ENCODE results near the gene SERINC1. TPM values are rescaled to one million over a fixed set of nuclear protein-coding genes. Genes with fewer than 3 reads are reported as not detected.

SERINC1 gene
- total RNA-seq, 3 donors from 2014 or later: 198 to 375 (median 242) TPM

DNA sequence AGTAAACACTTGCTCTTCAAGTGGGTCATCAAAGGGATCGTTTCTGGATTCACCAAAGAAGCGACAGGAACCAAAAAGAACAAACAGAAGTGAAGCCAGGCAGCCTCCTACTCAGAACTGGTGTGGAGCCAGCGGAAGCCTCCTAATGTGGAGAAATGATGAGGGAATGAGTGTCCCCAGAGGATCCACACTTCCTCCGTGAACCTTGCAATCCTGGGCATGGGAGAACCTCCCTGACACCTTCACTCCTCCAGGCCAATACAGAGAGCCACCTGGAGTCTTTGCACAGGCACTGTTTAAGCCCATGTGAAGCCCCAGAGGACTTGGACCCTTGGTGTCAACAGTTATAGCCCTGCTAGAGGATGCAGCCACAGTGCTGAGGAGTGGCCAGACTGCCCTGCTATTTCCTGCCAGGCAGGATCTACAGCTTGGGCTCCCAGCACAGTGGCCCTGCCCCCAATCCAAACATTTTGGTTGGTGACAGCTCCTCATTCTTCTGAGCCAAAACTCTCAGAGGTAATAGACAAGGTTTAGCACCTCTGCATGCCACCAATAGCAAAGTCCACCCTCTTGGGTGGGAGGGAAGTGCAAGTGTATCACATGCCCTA lies 23.2 kb upstream of the SERINC1 start:
- peaks cover 0 to 14% of the 10 kb centered on the region in 2 donors for H3K9me3 ChIP-seq
- intact Hi-C loops (cut with DNase I; ENCODE audit: low total_unique reads): no loop called here
- peak in 1 of 2 donors; percentile 64 for DNase-seq (ENCODE audit: low spot score in 2 of 2)
- TF ChIP-seq POLR2A (IDR thresholded peaks at IDR 0.05) (no peak), POLR2AphosphoS5 (IDR thresholded peaks at IDR 0.05) (no peak)
- TF ChIP-seq, protein P1, sequence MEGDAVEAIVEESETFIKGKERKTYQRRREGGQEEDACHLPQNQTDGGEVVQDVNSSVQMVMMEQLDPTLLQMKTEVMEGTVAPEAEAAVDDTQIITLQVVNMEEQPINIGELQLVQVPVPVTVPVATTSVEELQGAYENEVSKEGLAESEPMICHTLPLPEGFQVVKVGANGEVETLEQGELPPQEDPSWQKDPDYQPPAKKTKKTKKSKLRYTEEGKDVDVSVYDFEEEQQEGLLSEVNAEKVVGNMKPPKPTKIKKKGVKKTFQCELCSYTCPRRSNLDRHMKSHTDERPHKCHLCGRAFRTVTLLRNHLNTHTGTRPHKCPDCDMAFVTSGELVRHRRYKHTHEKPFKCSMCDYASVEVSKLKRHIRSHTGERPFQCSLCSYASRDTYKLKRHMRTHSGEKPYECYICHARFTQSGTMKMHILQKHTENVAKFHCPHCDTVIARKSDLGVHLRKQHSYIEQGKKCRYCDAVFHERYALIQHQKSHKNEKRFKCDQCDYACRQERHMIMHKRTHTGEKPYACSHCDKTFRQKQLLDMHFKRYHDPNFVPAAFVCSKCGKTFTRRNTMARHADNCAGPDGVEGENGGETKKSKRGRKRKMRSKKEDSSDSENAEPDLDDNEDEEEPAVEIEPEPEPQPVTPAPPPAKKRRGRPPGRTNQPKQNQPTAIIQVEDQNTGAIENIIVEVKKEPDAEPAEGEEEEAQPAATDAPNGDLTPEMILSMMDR (IDR thresholded peaks at IDR 0.05): no peak
- peak overlapping the region in 1 of 2 donors; percentile 45 for H3K27ac ChIP-seq
- no peaks in the 10 kb centered on the region for H3K36me3 ChIP-seq
- H3K4me1 ChIP-seq: no peaks in the 10 kb centered on the region
- no peaks in the 10 kb centered on the region for H3K27me3 ChIP-seq
- no peak overlapping the region for H3K4me3 ChIP-seq

DNA sequence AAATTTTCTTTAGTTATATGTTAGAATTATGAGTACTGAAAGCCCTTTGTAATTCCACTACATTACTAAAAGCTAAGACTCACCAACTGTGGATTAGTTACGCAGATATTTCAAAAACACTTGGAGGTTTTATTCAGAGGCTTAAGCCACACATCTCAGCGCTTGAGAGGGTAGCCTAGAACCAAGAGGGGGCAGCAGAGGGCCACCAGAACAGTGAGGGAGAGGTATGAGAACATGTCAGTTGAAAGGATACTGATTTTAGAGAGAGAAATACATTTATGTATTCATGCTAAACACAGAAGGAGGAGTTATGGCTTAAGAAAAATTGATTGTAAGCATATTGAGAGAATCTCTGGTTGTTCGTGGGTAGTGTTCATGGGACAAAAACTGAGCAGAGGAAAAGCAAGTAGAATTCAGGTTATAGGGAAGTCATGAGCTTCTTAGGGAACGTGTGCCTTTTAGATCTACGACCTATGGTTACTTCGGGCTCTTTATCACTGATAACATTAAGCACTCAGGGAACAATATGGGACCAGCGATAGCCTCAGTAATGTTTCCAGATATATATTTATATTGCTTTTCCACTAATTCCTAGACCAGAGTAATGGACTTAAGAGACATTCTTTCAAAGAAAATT lies 20.4 kb upstream of the SERINC1 start:
- Histone ChIP-seq H3K27ac (no peak overlapping the region), H3K4me1 (no peaks in the 10 kb centered on the region), H3K36me3 (no peaks in the 10 kb centered on the region), H3K4me3 (no peak overlapping the region), H3K27me3 (no peaks in the 10 kb centered on the region), H3K9me3 (no peaks in the 10 kb centered on the region)
- TF ChIP-seq POLR2A (IDR thresholded peaks at IDR 0.05) (no peak), POLR2AphosphoS5 (IDR thresholded peaks at IDR 0.05) (no peak)
- TF ChIP-seq, protein P1 (IDR thresholded peaks at IDR 0.05): peak; percentile 27 to 74 (median 64)
- peak; percentile 48 to 63 for DNase-seq (ENCODE audit: low spot score in 2 of 2)
- intact Hi-C loops (cut with DNase I; ENCODE audit: low total_unique reads): no loop called here

DNA sequence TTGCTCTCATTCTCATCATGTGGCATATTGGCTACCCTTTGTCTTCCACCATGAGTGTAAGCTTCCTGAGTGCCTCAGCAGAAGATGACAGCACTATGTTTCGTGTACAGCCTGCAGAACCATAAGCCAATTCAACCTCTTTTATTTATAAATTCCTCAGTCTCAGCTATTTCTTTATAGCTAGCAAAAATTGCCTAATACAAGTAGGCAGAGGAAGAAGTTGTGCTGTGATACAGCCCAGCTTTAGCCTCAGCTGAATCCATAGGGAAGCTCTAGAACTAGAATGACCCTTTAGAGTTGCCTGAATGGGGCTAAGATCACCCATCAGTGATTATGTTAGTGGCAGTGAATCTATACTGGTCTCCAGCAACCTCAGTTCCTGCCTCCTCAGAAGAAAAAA lies 19.0 kb upstream of the SERINC1 start:
- Histone ChIP-seq H3K27me3 (no peaks in the 10 kb centered on the region), H3K4me3 (no peak overlapping the region), H3K27ac (no peak overlapping the region), H3K4me1 (no peaks in the 10 kb centered on the region), H3K9me3 (no peaks in the 10 kb centered on the region), H3K36me3 (no peaks in the 10 kb centered on the region)
- TF ChIP-seq POLR2AphosphoS5 (IDR thresholded peaks at IDR 0.05): no peak
- TF ChIP-seq, protein P1 (IDR thresholded peaks at IDR 0.05): no peak
- TF ChIP-seq POLR2A (IDR thresholded peaks at IDR 0.05): no peak
- no peak for DNase-seq (ENCODE audit: low spot score in 2 of 2)
- intact Hi-C loops (cut with DNase I; ENCODE audit: low total_unique reads): no loop called here

DNA sequence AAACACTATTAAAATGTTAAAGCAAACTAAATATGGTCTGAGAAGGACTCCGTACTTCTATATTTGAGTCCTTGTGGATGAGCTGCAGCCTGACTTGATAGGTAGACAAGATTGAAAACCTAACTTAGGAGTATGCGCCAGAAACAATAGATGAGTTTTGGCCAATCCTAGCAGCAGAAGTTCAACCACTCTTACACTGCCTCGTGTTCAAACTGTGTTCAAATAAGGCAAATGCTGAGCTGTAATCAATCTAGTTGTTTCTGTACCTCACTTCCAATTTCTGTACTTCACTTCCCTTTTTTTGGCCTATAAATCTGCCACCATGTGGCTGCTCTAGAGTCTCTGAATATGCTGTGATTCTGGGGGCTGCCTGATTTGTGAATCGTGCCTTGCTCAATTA lies 13.2 kb upstream of the SERINC1 start:
- TF ChIP-seq POLR2A (IDR thresholded peaks at IDR 0.05): no peak
- TF ChIP-seq POLR2AphosphoS5 (IDR thresholded peaks at IDR 0.05): no peak
- TF ChIP-seq, protein P1 (IDR thresholded peaks at IDR 0.05): no peak
- DNase-seq (ENCODE audit: low spot score in 2 of 2): no peak
- Histone ChIP-seq H3K4me3 (no peak overlapping the region), H3K4me1 (no peaks in the 10 kb centered on the region), H3K36me3 (no peaks in the 10 kb centered on the region), H3K27me3 (no peaks in the 10 kb centered on the region), H3K27ac (no peak overlapping the region), H3K9me3 (no peaks in the 10 kb centered on the region)
- intact Hi-C loops (cut with DNase I; ENCODE audit: low total_unique reads): no loop called here

DNA sequence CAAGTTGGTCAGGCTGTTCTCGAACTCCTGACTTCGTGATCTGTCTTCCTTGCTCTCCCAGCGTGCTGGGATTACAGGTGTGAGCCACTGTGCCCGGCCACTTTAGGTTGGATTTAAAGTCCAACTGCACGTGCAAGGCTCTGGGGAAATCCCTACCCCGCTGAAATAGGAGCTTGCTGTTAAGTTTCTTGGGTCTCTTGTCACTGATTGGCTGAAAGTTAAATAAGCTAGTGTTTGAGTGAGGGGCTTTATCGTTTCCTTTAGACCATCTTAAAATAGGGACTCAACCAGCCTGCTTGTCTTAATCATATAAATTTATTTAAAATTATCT lies 11.1 kb upstream of the SERINC1 start:
- TF ChIP-seq POLR2AphosphoS5 (IDR thresholded peaks at IDR 0.05) (no peak), POLR2A (IDR thresholded peaks at IDR 0.05) (no peak)
- Histone ChIP-seq H3K4me1 (no peaks in the 10 kb centered on the region), H3K27me3 (no peaks in the 10 kb centered on the region), H3K36me3 (no peaks in the 10 kb centered on the region), H3K9me3 (no peaks in the 10 kb centered on the region), H3K27ac (no peak overlapping the region), H3K4me3 (no peak overlapping the region)
- DNase-seq (ENCODE audit: low spot score in 2 of 2): no peak
- intact Hi-C loops (cut with DNase I; ENCODE audit: low total_unique reads): no loop called here

All from breast epithelium (tissue), 4 donors.